ENCODE results near the gene TUBA3D.
"Not testable (repeated sequence)": the region's sequence is repeated elsewhere in the genome, so short reads cannot be mapped to it uniquely, and the experiment has no call there.

The TUBA3D gene

DNA sequence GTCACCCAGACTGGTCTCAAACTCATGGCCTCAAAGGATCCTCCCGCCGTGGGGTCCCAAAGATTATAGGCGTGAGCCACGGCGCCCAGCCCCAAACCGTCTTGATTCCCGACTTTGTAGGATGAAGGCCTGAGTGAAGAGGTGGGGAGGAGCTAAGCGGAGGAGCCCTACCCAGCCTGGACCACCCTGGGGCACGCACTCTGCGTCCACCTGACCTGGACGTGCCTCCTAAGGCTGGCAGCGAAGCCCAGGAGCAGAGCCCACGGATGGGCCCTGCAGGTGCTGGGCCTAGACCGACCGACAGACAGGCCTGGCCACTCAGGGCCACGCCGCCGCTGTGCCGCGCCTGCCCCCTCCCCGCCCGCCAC lies 15.5 kb downstream of the TUBA3D start:
- peak overlapping the region; percentile 56 to 91 for H3K27ac Mint-ChIP-seq
- H3K27me3 Mint-ChIP-seq; H3K9me3 Mint-ChIP-seq; DNase-seq; ATAC-seq (replicated peaks): not testable (repeated sequence)
- peaks cover 37% of the 10 kb centered on the region for H3K36me3 Mint-ChIP-seq (ENCODE audit: insufficient read depth)
- peaks cover 34 to 38% of the 10 kb centered on the region in 2 donors for H3K4me1 Mint-ChIP-seq (ENCODE audit: low read depth in 2 of 2)
- peak overlapping the region; percentile 77 to 96 for H3K4me3 Mint-ChIP-seq

DNA sequence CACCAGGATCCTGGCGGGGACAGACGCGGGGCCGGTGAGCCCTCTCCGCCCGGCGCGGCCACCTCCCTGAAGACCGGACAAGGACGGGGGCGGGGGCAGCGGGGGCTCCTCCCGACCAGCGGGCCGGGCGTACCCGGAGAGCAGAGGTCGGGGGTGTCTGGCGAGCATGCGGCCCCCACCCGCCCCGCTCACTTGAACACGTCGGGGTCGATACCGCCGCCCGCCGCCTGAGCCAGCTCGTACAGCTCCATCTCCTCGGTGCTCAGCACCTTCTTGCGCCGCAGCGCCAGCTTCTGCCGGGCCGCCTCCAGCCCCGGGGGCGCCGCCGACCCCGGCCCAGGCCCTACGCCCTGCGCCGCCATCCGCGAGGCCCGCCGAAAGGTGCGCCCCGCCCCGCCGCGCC lies 16.1 kb downstream of the TUBA3D start, which contains the start of gene MZT2A:
Gene MZT2A (minus strand): TSS at position 383 of the 403 bp plus-strand sequence. CDS start 21 bp downstream, at position 362.
- H3K27me3 Mint-ChIP-seq; ATAC-seq (replicated peaks); DNase-seq; H3K9me3 Mint-ChIP-seq: not testable (repeated sequence)
- peak within 1 kb of the TSS; percentile 98 for H3K27ac Mint-ChIP-seq
- H3K4me3 Mint-ChIP-seq, result peak within 1 kb of the TSS; percentile 96
- peaks cover 37% of the 10 kb centered on the region for H3K36me3 Mint-ChIP-seq (ENCODE audit: insufficient read depth)
- H3K4me1 Mint-ChIP-seq (ENCODE audit: low read depth in 2 of 2), result peaks cover 34 to 38% of the 10 kb centered on the region in 2 donors

DNA sequence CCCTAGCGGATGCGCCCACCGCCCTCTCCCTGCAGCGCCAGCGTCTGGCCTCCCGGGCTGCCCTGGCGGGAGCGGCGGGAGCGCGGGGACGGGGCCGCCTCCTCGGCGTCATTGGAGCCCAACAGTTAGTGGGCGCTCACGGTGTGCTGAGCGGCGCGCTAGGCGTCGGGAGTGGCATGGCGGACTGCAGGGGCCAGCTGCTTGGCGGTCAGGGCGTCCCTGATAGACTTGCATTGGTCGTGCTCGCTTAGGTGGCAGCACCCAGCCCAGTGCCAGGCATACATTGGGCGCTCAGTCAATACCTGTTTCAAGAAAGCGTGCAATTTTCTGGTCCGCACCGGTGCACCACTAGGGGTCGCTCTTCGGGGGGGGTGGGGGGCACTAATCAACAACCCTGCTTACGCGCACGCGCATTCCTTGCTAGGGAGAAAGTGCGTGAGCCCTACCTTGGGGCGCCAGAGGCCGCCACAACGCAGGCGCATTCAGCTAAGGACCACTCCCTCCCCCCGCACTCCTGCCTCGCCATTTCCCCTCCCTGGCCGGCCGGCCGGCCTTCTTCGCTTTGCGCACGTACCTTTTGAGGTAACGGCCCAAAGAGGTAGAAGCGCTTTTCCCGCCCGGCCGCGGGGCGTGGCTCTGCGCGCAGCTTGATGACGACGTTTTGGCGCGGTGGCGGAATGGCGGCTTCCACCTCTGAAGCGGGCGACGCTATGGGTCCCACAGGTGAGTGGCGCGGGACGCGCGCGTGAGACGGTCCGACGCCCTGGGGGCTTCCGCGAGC lies 16.7 kb downstream of the TUBA3D start:
- H3K27me3 Mint-ChIP-seq, result no peaks in the 10 kb centered on the region
- peak; percentile 90 to 94 (median 93) for DNase-seq
- H3K4me3 Mint-ChIP-seq, result peak overlapping the region; percentile 96
- H3K9me3 Mint-ChIP-seq, result no peaks in the 10 kb centered on the region
- H3K4me1 Mint-ChIP-seq (ENCODE audit: low read depth in 2 of 2), result peaks cover 34 to 38% of the 10 kb centered on the region in 2 donors
- peak overlapping the region; percentile 98 for H3K27ac Mint-ChIP-seq
- peaks cover 37% of the 10 kb centered on the region for H3K36me3 Mint-ChIP-seq (ENCODE audit: insufficient read depth)
- ATAC-seq (replicated peaks), result peak; percentile 69

DNA sequence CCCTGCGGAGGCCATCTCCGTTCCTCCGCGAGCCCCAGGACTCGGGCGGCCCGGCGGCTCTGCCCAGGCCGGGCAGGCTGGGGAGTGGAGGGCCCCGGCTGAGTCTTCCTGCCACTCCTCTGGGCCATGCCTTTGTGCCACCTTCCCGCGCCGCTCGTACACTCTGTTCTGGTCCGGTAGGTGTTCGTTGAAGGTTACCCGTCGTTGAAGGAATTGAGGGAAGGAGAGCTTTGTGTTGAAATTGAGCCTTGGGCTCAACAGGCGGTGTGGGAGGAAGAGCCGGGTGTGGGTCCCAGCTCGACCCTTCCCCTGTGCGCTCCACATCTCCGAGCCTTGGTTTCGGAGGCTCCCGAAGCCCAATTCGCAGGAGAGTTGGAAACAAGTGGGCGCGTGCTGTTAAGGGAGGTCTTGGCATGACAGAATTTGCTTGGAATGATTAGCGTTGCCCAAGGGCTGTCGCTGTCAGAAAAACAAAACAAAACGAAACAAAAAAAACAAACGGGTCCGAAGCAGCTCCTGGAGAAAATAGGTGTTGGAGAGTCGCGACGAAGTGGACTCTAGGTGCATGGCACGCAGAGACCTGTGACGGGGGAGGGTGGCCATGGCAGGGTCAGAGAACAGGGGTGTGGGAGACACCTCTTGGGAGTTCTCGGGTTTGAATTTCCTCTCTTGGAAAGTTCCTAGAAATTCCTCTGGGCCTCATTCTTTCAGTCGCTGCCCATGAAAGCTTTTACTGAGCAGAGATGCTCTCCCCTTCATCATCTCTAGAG lies 17.5 kb downstream of the TUBA3D start:
- Mint-ChIP-seq H3K4me3 (peak overlapping the region; percentile 96), H3K36me3 (ENCODE audit: insufficient read depth) (peaks cover 37% of the 10 kb centered on the region), H3K27ac (peak overlapping the region; percentile 98), H3K9me3 (no peaks in the 10 kb centered on the region), H3K4me1 (ENCODE audit: low read depth in 2 of 2) (peaks cover 35 to 44% of the 10 kb centered on the region in 2 donors), H3K27me3 (no peaks in the 10 kb centered on the region)
- DNase-seq, result no peak
- ATAC-seq (replicated peaks), result peak; percentile 32

DNA sequence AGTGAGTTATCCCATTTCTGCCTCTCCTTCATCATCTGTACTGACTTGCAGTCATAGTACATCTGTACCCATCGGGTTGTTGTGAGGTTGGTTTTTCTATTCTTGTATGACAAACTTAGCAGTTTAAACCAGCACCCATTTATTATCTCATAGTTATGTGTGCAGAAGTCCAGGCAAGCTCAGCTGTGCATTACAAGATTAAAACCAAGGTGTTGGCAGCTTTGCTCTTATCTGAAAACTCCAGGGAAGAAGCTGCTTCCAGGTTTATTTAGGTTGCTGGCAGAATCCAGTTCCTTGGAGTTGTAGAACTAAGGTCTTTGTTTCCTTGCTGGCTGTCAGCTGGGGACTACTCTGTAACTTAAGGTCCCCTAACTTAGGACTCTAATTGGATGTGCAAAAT lies 19.6 kb downstream of the TUBA3D start:
- H3K27ac Mint-ChIP-seq; ATAC-seq (replicated peaks); H3K9me3 Mint-ChIP-seq; DNase-seq; H3K27me3 Mint-ChIP-seq; H3K4me3 Mint-ChIP-seq: not testable (repeated sequence)
- Mint-ChIP-seq H3K4me1 (ENCODE audit: low read depth in 2 of 2) (peaks cover 25 to 34% of the 10 kb centered on the region in 2 donors), H3K36me3 (ENCODE audit: insufficient read depth) (peaks cover 34% of the 10 kb centered on the region)

DNA sequence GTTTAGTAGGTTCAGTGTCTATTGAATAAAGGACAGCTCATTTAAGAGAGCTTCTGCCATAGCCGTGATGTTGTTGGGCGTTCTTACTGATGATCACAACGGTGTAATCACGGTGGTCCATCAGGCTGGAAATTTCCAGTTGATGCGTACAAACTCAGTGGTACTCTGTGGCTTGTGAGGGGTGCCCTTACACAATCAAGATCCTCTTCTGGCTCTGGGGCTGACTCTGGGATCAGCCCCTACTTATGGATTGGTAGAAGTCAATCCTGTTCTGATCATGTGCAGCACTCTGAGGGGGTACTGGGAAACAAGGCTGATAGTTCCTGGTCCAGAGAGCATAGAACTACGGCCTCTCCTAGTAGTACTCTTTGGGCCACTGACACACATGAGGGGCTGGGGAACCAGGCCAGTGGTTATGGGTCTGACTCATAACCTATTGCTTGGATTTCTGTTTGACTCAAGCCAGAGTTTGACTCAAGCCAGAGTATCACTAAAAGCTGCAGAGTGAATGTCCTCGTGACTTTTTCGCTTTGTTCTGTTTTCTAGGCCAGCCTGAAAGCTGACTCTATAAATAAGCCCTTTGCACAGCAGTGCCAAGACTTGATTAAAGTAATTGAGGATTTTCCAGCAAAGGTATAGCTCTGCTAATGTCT lies 22.5 kb downstream of the TUBA3D start:
- DNase-seq, result not testable (repeated sequence)

DNA sequence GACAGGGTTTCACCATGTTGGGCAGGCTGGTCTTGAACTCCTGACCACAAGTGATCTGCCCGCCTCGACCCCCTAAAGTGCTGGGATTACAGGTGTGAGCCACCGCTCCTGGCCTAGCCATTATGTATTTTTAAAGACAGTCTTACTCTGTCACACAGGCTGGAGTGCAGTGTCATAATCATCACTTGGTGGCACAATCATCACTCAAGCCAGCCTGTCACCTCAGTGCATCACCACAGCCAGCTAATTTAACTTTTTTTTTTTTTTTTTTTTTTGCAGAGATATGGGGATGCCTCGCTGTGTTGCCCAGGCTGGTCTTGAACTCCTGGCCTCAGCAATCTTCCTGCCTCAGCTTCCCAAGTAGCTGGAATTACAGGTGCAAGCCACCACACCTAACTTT lies 27.7 kb downstream of the TUBA3D start:
- H3K9me3 Mint-ChIP-seq; DNase-seq; H3K27me3 Mint-ChIP-seq; ATAC-seq (replicated peaks); H3K27ac Mint-ChIP-seq; H3K4me1 Mint-ChIP-seq (ENCODE audit: low read depth in 2 of 2); H3K4me3 Mint-ChIP-seq: not testable (repeated sequence)
- peaks cover 63% of the 10 kb centered on the region for H3K36me3 Mint-ChIP-seq (ENCODE audit: insufficient read depth)

More for the DNA sequence above, 22.5 kb downstream of the TUBA3D start:
- not testable (repeated sequence) for H3K4me3 Mint-ChIP-seq; H3K27me3 Mint-ChIP-seq; ATAC-seq (replicated peaks); H3K9me3 Mint-ChIP-seq
- peaks cover 12 to 22% of the 10 kb centered on the region in 2 donors for H3K4me1 Mint-ChIP-seq (ENCODE audit: low read depth in 2 of 2)
- H3K27ac Mint-ChIP-seq, result peak overlapping the region; percentile 9 to 35
- H3K36me3 Mint-ChIP-seq (ENCODE audit: insufficient read depth), result peaks cover 31% of the 10 kb centered on the region

DNA sequence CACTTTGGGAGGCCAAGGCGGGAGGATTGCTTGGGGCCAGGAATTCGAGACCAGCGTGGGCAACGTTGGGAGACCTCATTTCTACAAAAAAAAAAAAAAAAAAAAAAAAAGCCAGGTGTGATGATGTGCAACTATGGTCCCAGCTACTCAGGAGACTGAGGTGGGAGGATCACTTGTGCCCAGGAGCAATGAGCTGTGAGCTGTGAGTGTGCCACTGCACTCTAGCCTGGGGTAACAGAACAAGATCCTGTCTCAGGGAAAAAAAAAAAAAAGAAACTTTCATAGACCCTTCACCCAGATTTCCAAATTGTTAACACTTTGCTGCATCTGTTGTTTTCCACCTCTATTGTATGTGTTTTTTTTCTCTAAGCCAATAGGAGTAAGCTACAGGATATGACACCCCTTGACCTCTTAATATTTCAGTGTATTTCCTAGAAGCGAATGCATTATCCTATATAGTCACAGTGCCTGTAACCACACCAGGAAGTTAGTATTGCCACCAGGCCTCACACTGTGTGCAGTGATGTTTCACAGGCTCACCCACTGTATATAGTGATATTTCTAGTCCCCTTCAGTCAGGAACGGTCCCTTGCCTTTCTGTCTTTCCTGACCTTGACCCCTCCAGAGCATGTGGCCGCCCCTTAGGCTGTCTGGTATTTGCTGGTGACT lies 28.3 kb downstream of the TUBA3D start:
- DNase-seq; H3K27me3 Mint-ChIP-seq; ATAC-seq (replicated peaks); H3K4me1 Mint-ChIP-seq (ENCODE audit: low read depth in 2 of 2); H3K9me3 Mint-ChIP-seq: not testable (repeated sequence)
- H3K36me3 Mint-ChIP-seq (ENCODE audit: insufficient read depth), result peaks cover 67% of the 10 kb centered on the region
- H3K4me3 Mint-ChIP-seq, result peak overlapping the region in 1 of 2 donors; percentile 8
- peak overlapping the region in 1 of 2 donors; percentile 41 for H3K27ac Mint-ChIP-seq

DNA sequence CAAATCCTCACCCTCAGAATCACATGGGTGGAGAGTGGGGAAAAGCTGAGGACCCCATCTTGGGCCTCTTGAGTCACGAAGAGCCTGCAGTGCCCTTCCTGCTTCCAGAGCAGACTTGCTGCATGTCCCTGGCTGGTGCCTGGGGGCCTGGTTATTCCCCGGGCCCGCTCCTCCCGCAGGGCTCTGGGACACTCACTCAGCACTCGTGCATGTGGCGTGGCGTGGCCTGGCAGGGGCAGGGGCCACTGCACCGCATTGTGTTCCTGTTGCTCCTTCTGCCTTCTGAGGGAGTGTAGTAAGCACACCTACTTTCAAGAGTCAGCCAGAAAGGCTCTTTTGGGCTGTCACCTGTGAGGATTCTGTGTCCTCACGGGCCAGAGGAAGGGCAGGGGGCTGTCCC lies 33.7 kb downstream of the TUBA3D start:
- Mint-ChIP-seq H3K9me3 (no peaks in the 10 kb centered on the region), H3K4me3 (no peak overlapping the region), H3K27ac (no peak overlapping the region), H3K36me3 (ENCODE audit: insufficient read depth) (peaks cover 63% of the 10 kb centered on the region), H3K4me1 (ENCODE audit: low read depth in 2 of 2) (peaks cover 8 to 9% of the 10 kb centered on the region in 2 donors), H3K27me3 (no peaks in the 10 kb centered on the region)
- ATAC-seq (replicated peaks) (no peak), DNase-seq (no peak)

DNA sequence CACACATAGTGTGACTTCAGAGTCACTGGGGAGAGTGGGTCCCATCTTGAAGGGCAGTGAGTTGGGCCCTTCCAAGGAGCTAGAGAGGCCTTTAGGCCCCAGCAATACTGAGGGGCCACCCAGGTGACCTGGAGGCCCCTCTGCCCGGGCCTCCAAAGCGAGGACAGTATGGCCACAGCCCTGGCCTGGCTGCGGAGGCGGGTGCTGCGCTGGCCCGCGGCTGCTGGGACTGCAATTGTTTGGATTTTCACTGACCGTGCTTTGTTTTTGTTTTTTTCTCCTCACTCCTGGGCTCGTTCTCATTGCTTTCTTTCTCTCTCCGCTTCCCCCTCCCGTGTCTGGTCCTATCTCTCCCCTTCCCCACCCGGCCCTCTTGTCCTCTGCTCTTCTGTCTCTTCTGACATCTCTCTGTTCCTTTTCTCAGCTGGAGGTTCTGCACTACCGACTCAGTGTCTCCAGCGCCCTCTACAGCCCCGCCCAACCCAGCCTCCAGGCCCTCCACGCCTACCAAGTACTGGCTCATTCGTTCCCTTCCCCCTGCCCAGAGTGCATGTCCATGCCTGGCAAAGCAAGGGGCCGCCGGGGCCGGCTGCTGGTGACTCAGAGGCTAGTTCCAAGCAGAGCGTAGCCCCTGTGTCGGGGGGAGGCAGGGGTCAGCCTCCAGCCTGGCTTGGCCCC lies 35.5 kb downstream of the TUBA3D start:
- not testable (repeated sequence) for H3K4me3 Mint-ChIP-seq; DNase-seq; ATAC-seq (replicated peaks); H3K27me3 Mint-ChIP-seq; H3K9me3 Mint-ChIP-seq; H3K27ac Mint-ChIP-seq; H3K4me1 Mint-ChIP-seq (ENCODE audit: low read depth in 2 of 2)
- peaks cover 58% of the 10 kb centered on the region for H3K36me3 Mint-ChIP-seq (ENCODE audit: insufficient read depth)

DNA sequence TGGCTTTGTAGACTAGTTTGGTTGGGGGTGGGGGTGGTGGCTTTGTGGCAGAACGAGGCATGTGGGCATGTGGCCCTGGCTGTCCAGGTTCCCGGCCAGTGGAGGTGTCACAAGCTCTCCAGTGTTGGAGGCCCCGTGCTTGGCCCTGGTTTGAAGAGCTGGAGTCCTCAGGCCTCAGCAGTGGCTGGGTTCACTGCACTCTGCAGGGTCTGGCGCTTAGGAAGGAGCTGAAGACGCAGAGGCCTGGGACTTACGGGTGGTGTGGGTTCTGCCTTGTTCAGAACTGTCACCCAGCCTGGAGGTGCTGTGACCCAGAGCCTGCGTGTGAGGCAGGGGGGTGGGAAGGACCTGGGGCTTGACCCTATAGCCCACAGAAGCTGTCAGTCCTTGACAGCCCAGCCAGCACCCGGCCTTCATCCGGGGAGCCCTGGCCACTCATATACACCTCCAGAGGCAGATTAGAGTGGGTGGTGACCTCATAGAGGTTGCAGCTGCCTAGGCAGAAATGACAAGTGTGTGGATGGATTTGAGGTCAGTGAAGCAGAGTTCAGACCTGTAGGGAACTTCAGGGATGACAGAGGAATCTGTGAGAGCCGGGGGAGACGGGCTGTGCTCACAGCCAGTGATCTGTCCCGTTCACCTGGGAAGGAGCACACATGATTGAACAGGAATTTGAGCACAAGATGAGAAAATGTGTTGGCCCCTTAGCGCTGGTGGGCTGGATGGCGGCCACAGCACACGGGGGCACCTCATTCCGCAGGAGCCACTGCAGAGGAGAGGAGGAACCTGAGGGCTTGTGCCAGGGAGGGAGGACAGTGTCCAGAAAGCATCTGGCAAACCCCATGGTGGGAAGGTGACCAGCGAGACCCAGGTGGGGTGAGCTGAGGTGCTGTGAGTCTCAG lies 36.3 kb downstream of the TUBA3D start:
- DNase-seq; H3K27me3 Mint-ChIP-seq; H3K4me1 Mint-ChIP-seq (ENCODE audit: low read depth in 2 of 2); ATAC-seq (replicated peaks); H3K9me3 Mint-ChIP-seq; H3K4me3 Mint-ChIP-seq: not testable (repeated sequence)
- peak overlapping the region in 1 of 2 donors; percentile 88 for H3K27ac Mint-ChIP-seq
- peaks cover 56% of the 10 kb centered on the region for H3K36me3 Mint-ChIP-seq (ENCODE audit: insufficient read depth)
